HL-60 (cell line): ENCODE data around the gene PRDM2.

Source experiments
- DNase-seq, 2 experiments: peaks; one replicate each; pipeline ENCODE4 v3.0.0-alpha.2; 2010 to 2020; ENCODE audit warnings: low read depth in 1 of 2, low spot score in 1 of 2
- H3K27ac ChIP-seq: fragments of 250-450 bp; sonication (Bioruptor Pico); replicated peaks from 2 replicates; pipeline ENCODE4 v1.5.1; 2020; ENCODE audit warnings: mild to moderate bottlenecking, moderate library complexity
- H3K27me3 ChIP-seq: fragments of 250-450 bp; sonication (Bioruptor Pico); 2 replicates; pipeline ENCODE4 v1.5.1; 2021; ENCODE audit warnings: mild to moderate bottlenecking, moderate library complexity; ENCODE audit not compliant: insufficient read depth, poor library complexity, severe bottlenecking
- H3K4me3 ChIP-seq: replicated peaks from 2 replicates; pipeline ENCODE4 v1.5.1; 2011; ENCODE audit warnings: mild to moderate bottlenecking, control low read depth, low read length; ENCODE audit not compliant: insufficient read depth
- GABPA ChIP-seq: IDR thresholded peaks from 2 replicates; pipeline ENCODE4 v1.6.1; 2012; ENCODE audit warnings: low read depth
- POLR2AphosphoS5 ChIP-seq: IDR thresholded peaks from 2 replicates; pipeline ENCODE4 v1.6.1; 2012; ENCODE audit warnings: low read depth
- SPI1 ChIP-seq: IDR thresholded peaks from 2 replicates; pipeline ENCODE4 v1.6.1; 2012; ENCODE audit warnings: low read depth, mild to moderate bottlenecking, borderline replicate concordance
- TF ChIP-seq, protein P1 (sequence below): IDR thresholded peaks from 2 replicates; pipeline ENCODE4 v1.6.1; 2012; ENCODE audit warnings: low read depth; ENCODE audit not compliant: insufficient replicate concordance
- TF ChIP-seq, protein P2 (sequence below): IDR thresholded peaks from one replicate; pipeline ENCODE4 v1.5.1; 2011; ENCODE audit warnings: low read length, control low read depth, inconsistent platforms; ENCODE audit not compliant: insufficient read depth

The PRDM2 gene

DNA sequence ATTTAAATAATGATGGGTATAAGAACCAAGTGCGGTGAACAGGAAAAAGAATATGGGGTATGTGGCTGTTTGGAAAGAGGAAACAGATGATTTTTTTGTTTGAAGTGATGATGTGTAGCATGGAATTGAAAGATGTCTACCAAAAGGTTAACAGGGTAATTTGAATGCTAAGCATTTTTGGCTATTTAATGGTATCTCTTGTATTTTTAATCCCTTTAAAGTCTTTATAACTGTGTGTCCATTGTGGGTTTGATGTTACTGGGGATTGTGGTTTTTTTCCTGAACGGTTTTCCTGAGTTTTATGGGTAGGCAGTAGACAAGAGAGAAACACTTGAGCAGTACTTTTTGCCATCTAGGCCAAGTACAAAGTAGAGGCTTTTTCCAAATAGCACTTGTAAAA, 63.2 kb downstream of the PRDM2 start:
- TF ChIP-seq GABPA (no peak), SPI1 (no peak), POLR2AphosphoS5 (no peak)
- TF ChIP-seq, protein P1, sequence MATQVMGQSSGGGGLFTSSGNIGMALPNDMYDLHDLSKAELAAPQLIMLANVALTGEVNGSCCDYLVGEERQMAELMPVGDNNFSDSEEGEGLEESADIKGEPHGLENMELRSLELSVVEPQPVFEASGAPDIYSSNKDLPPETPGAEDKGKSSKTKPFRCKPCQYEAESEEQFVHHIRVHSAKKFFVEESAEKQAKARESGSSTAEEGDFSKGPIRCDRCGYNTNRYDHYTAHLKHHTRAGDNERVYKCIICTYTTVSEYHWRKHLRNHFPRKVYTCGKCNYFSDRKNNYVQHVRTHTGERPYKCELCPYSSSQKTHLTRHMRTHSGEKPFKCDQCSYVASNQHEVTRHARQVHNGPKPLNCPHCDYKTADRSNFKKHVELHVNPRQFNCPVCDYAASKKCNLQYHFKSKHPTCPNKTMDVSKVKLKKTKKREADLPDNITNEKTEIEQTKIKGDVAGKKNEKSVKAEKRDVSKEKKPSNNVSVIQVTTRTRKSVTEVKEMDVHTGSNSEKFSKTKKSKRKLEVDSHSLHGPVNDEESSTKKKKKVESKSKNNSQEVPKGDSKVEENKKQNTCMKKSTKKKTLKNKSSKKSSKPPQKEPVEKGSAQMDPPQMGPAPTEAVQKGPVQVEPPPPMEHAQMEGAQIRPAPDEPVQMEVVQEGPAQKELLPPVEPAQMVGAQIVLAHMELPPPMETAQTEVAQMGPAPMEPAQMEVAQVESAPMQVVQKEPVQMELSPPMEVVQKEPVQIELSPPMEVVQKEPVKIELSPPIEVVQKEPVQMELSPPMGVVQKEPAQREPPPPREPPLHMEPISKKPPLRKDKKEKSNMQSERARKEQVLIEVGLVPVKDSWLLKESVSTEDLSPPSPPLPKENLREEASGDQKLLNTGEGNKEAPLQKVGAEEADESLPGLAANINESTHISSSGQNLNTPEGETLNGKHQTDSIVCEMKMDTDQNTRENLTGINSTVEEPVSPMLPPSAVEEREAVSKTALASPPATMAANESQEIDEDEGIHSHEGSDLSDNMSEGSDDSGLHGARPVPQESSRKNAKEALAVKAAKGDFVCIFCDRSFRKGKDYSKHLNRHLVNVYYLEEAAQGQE: no peak
- TF ChIP-seq, protein P2, sequence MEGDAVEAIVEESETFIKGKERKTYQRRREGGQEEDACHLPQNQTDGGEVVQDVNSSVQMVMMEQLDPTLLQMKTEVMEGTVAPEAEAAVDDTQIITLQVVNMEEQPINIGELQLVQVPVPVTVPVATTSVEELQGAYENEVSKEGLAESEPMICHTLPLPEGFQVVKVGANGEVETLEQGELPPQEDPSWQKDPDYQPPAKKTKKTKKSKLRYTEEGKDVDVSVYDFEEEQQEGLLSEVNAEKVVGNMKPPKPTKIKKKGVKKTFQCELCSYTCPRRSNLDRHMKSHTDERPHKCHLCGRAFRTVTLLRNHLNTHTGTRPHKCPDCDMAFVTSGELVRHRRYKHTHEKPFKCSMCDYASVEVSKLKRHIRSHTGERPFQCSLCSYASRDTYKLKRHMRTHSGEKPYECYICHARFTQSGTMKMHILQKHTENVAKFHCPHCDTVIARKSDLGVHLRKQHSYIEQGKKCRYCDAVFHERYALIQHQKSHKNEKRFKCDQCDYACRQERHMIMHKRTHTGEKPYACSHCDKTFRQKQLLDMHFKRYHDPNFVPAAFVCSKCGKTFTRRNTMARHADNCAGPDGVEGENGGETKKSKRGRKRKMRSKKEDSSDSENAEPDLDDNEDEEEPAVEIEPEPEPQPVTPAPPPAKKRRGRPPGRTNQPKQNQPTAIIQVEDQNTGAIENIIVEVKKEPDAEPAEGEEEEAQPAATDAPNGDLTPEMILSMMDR: no peak
- no peaks in the 10 kb centered on the region for H3K27me3 ChIP-seq
- no peak overlapping the region for H3K27ac ChIP-seq
- DNase-seq: no peak
- no peak overlapping the region for H3K4me3 ChIP-seq

DNA sequence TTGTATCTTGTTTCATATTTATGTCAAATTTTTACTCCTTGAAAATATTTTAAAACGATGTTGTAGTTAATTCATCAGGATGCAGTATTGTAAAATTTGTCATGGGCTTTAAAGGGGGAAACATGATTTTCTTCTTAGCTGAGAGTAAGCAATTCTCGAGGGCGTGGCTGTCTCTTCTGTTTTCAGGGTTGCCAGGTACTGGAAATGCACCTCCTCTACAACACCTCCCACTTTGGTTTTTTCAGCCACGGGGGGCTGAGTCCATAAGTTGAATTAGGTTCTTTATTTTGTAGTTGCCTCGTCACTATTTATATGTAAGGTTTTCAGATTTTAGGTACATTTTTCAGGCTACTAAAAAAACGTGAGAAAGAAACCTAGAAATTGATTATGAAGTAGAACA, 64.0 kb downstream of the PRDM2 start:
- Histone ChIP-seq H3K4me3 (no peak overlapping the region), H3K27me3 (no peaks in the 10 kb centered on the region), H3K27ac (no peak overlapping the region)
- no peak for DNase-seq
- TF ChIP-seq, protein P1: no peak
- TF ChIP-seq POLR2AphosphoS5: no peak
- no peak for TF ChIP-seq GABPA
- TF ChIP-seq SPI1: no peak
- TF ChIP-seq, protein P2: no peak

DNA sequence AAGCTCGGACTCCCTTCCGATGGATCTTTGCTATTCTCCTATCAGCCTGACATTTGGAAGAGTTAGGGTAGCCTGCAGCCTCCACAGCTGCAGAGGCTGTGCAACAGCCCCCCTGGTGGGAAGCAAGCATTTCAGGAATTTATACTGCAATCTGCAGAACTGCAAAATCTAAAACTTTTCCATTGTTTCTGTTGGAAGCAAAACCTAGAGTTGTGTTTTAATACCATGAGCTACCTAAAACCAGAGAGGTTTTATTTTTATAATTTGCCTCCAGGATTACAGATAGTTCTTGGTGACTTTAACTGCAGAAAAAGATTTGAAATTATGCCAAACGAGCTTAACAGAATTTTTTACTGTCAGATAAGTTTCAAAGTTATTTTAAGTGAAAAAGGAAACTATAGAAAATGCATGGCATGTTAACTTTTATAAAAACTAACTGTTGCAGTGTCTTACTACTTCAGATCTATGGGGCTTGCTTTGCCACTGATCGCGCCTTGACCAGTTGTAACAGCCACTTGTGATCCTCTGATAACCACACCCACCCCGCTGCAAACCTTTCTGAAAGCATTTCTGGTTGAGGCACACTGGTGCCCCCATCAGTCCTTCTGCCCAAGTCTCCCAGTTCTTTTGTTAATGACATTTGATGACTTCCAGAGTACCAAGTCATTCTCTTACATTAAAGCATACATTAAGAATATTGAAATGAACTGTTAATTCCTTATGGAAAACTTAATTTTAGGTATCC, 64.8 kb downstream of the PRDM2 start:
- no peaks in the 10 kb centered on the region for H3K27me3 ChIP-seq
- no peak overlapping the region for H3K27ac ChIP-seq
- DNase-seq: no peak
- no peak overlapping the region for H3K4me3 ChIP-seq
- TF ChIP-seq, protein P1: no peak
- TF ChIP-seq SPI1: no peak
- TF ChIP-seq POLR2AphosphoS5: no peak
- no peak for TF ChIP-seq GABPA
- TF ChIP-seq, protein P2: no peak
